ENCODE measurements around the gene TPP2.

Gene TPP2

GRCh38 chr13:102658660-102659059, 61.9 kb downstream of the TPP2 start:
- no peak for DNase-seq

- DNase-seq: no peak
Measured at GRCh38 chr13:102659168-102659713, 62.5 kb downstream of the TPP2 start.

GRCh38 chr13:102667023-102667422, 70.2 kb downstream of the TPP2 start:
- DNase-seq: no peak

- no peak for DNase-seq
Measured at GRCh38 chr13:102667911-102668310, 71.1 kb downstream of the TPP2 start.

GRCh38 chr13:102670130-102670529, 73.3 kb downstream of the TPP2 start:
- no peak for DNase-seq

GRCh38 chr13:102675115-102675514, 78.3 kb downstream of the TPP2 start:
- no peak for DNase-seq

GRCh38 chr13:102677122-102677521, 80.3 kb downstream of the TPP2 start:
- no peak for DNase-seq

GRCh38 chr13:102678339-102679107, 81.7 kb downstream of the TPP2 start:
- no peak for DNase-seq

GRCh38 chr13:102679449-102680132, 82.8 kb downstream of the TPP2 start:
- DNase-seq: no peak

- no peak for DNase-seq
Measured at GRCh38 chr13:102680133-102680717, 83.4 kb downstream of the TPP2 start.

GRCh38 chr13:102680842-102681740, 84.3 kb downstream of the TPP2 start:
- no peak for DNase-seq

GRCh38 chr13:102682211-102682610, 85.4 kb downstream of the TPP2 start:
- DNase-seq: no peak

GRCh38 chr13:102682727-102683126, 85.9 kb downstream of the TPP2 start:
- no peak for DNase-seq

GRCh38 chr13:102683637-102684036, 86.9 kb downstream of the TPP2 start:
- DNase-seq: no peak

GRCh38 chr13:102686024-102686423, 89.2 kb downstream of the TPP2 start:
- no peak for DNase-seq

GRCh38 chr13:102687520-102687919, 90.7 kb downstream of the TPP2 start:
- DNase-seq: no peak

GRCh38 chr13:102688306-102688973, 91.7 kb downstream of the TPP2 start:
- DNase-seq: no peak

- DNase-seq: no peak
Measured at GRCh38 chr13:102690883-102691282, 94.1 kb downstream of the TPP2 start.

- DNase-seq: no peak
Measured at GRCh38 chr13:102692491-102692826, 95.7 kb downstream of the TPP2 start.

GRCh38 chr13:102693250-102693649, 96.5 kb downstream of the TPP2 start:
- DNase-seq: no peak

- DNase-seq: no peak
Measured at GRCh38 chr13:102693776-102694175, 97.0 kb downstream of the TPP2 start.

GRCh38 chr13:102694937-102695336, 98.2 kb downstream of the TPP2 start, which contains the start of gene METTL21C:
METTL21C (minus strand) TSS chr13:102695044; CDS start chr13:102694498, 546 bp downstream.
- no peak for DNase-seq

All from NCI-H1436 (cell line).